Measurements from ENCODE around the gene PLA1A.

DNA sequence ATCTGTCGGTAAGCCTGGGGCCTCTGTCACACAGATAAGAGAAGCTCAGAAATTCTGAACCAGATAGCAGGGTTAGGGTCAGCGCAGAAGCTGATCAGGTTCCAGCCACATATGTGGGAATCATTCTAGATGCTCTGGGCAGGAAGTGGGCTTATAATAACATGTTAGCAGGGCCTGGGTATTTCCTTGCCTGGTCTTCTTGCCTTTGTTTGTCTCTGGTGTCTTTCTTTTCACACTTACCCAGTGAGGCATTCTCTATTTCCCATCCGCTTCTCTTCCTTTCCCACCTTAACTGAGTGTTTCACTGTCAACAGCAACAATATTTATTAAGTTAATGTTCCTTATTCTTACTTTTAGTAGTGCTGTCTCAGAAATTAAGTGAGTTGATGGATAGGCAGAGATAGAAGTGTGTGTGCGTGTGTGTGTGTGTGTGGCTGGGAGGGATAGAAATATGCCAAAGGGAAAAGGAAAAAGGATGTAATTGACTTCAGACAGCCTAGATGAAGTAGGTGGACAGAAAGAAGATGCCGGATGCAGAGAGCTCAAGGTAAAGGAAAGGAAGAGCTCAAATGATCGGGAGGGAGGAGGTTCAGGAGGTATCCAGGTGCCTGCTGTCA is 2.0 kb downstream of the PLA1A start:
- no peak for TF ChIP-seq POLR2A (IDR thresholded peaks at IDR 0.05)
- TF ChIP-seq, protein P1, sequence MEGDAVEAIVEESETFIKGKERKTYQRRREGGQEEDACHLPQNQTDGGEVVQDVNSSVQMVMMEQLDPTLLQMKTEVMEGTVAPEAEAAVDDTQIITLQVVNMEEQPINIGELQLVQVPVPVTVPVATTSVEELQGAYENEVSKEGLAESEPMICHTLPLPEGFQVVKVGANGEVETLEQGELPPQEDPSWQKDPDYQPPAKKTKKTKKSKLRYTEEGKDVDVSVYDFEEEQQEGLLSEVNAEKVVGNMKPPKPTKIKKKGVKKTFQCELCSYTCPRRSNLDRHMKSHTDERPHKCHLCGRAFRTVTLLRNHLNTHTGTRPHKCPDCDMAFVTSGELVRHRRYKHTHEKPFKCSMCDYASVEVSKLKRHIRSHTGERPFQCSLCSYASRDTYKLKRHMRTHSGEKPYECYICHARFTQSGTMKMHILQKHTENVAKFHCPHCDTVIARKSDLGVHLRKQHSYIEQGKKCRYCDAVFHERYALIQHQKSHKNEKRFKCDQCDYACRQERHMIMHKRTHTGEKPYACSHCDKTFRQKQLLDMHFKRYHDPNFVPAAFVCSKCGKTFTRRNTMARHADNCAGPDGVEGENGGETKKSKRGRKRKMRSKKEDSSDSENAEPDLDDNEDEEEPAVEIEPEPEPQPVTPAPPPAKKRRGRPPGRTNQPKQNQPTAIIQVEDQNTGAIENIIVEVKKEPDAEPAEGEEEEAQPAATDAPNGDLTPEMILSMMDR (IDR thresholded peaks at IDR 0.05) = no peak
